T-helper 2 cell (primary cell): ENCODE results near the gene CPT1B.

ENCODE experiments used
- DNase-seq, 5 experiments: peaks; one replicate each; pipeline versions ENCODE4 v3.0.0 to v3.0.0-alpha.2; 2012 to 2022

CPT1B gene

GRCh38 chr22:50584106-50585096, 6.2 kb upstream of the CPT1B start:
- DNase-seq, result no peak

GRCh38 chr22:50583294-50583861, 5.2 kb upstream of the CPT1B start:
- DNase-seq, result no peak

GRCh38 chr22:50582493-50583293, 4.5 kb upstream of the CPT1B start, which contains the start of gene CHKB:
Gene CHKB (minus strand): TSS chr22:50582849. CDS start chr22:50582781, 68 bp downstream.
- DNase-seq, result peak; percentile 95 to 99 (median 98)

GRCh38 chr22:50581950-50582492, 3.8 kb upstream of the CPT1B start:
- peak in 2 of 5 experiments; percentile 23 to 73 for DNase-seq

- DNase-seq, result no peak
Observed at GRCh38 chr22:50581031-50581949, 3.1 kb upstream of the CPT1B start.

GRCh38 chr22:50579752-50580151, 1.5 kb upstream of the CPT1B start:
- DNase-seq, result no peak

- DNase-seq, result no peak
Observed at GRCh38 chr22:50578776-50579310, 616 bp upstream of the CPT1B start.

GRCh38 chr22:50577697-50577986, 585 bp downstream of the CPT1B start:
- DNase-seq, result no peak

GRCh38 chr22:50576806-50577696, 1.2 kb downstream of the CPT1B start:
- peak in 1 of 5 experiments; percentile 9 for DNase-seq

GRCh38 chr22:50576070-50576469, 2.2 kb downstream of the CPT1B start:
- DNase-seq, result peak in 1 of 5 experiments; percentile 7

- DNase-seq, result no peak
Observed at GRCh38 chr22:50575426-50575941, 2.7 kb downstream of the CPT1B start.

- no peak for DNase-seq
Observed at GRCh38 chr22:50574383-50574755, 3.9 kb downstream of the CPT1B start.

- no peak for DNase-seq
Observed at GRCh38 chr22:50573491-50574382, 4.5 kb downstream of the CPT1B start.

GRCh38 chr22:50572965-50573364, 5.3 kb downstream of the CPT1B start:
- no peak for DNase-seq

- DNase-seq, result no peak
Observed at GRCh38 chr22:50571264-50572175, 6.7 kb downstream of the CPT1B start.

GRCh38 chr22:50570861-50571260, 7.4 kb downstream of the CPT1B start:
- no peak for DNase-seq

GRCh38 chr22:50569896-50570535, 8.2 kb downstream of the CPT1B start:
- DNase-seq, result no peak
